Measurements from ENCODE around the gene FAM222A.

GRCh38 chr12:109781668-109782325 is 68.2 kb downstream of the FAM222A start:
- TF ChIP-seq CTCF (conservative IDR thresholded peaks at IDR 0.05 in 1 of 2, IDR thresholded peaks at IDR 0.05 in 1 of 2; ENCODE audit: extremely low read depth in 1 of 2, insufficient read depth in 1 of 2, low read depth in 1 of 2, low read length in 2 of 2) (no peak), EZH2 (IDR thresholded peaks at IDR 0.05; ENCODE audit: borderline replicate concordance, low read length) (no peak)

All from mammary epithelial cell (primary cell).